ENCODE data around the gene TRMT61A.

TRMT61A gene

DNA sequence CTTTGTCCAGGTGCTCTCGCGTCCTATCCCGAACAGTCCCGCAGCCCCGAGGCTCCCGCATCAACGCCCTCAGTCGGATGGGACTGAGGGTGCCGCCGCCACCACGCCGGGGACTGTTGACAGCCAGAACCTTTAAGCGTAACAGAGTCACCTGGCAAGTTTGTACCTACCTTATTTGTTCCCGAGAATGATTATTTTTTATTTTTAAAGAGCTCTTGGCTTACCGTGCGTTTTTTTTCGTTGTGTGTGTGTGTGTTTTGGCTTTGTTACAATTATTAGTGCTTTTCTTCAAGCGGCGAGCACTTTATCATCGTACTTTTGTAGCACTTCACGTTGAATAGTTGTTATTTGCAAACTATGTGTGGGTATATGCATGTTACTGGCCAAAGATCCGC, 34.2 kb downstream of the TRMT61A start:
- no peak for DNase-seq (ENCODE audit: low read depth in 2 of 2)

DNA sequence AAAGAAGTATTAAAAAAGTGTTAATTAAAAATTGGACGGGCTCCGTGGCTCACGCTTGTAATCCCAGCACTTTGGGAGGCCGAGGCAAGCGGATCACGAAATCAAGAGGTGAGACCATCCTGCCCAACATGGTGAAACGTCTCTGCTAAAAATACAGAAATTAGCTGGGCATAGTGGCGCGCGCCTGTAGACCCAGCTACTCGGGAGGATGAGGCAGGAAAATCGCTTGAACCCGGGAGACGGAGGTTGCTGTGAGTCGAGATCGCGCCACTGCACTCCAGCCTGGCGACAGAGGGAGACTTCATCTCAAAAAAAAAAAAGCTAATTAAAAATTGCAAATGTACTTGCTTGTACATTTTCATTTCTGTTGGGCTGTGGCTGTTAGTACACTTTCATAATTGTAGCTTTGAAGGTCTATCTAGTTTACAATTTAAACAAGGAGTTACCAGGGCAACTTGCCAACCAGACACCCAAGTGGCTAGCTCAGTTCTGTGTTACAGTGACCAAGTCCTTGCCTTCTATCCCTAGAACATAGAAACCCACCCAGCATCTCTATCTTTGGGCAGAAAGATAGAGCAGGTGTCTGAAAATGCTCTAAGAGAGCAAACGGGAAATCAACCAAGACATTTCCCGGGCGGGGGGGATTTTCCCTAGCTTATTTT, 35.0 kb downstream of the TRMT61A start:
- no peak for DNase-seq (ENCODE audit: low read depth in 2 of 2)

DNA sequence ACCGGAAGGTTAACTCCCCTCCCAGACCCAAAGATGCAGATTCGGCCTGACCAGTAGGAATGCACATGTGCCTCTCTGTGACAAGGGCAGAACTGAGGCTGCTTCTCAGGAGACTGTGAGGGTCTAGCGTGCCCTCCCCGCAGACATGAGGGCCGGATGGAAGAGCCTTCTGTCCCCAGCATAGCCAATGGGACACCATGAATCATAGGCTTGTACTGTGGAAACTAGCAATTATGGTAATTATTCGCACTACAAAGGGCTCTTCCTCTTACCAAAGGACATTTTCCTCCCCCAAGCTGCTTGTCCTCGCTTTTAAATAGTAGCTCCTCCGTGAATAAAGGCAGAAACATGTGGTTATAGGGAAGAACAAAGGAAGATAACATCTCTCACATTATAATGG, 40.0 kb downstream of the TRMT61A start:
- DNase-seq (ENCODE audit: low read depth in 2 of 2), result no peak

DNA sequence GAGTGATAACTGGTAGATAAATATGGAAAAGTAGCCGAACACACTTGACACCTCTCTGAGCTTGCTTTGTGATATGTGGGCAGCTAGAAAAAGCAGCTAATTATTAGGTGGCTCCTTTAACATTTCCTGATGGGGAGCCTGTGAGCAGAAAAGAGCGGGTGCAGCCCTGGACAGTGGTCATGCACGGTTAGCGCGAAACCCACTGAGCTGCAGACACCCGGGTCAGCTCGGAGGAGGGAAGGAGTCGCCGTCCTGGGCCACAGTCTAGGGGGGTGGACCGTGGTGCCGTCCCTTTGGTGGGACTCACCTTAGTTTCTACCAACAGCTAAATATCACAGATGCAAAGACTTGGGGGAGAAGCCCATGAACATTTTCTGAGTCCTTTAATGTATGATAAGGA, 40.4 kb downstream of the TRMT61A start:
- DNase-seq (ENCODE audit: low read depth in 2 of 2), result no peak

DNA sequence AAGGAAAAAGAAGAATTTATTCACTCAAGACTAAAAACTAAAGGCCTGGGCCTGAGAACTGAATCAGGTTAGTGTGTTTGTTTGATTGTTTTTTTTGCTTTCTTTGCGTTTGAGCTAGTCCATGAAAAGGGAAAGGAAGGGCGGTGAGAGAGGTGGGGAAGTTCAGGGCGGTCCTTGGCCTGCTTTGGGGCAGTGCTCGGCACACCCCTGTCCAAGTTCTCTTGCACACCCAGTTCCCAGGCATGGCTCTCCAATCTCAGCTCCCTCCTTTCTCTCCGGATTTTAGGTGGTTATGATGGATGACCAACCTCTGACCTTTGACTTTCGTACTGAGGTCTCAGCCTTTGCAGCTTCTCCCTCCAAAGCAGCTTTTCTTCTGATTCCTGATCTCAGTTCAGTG, 45.1 kb downstream of the TRMT61A start:
- no peak for DNase-seq (ENCODE audit: low read depth in 2 of 2)

DNA sequence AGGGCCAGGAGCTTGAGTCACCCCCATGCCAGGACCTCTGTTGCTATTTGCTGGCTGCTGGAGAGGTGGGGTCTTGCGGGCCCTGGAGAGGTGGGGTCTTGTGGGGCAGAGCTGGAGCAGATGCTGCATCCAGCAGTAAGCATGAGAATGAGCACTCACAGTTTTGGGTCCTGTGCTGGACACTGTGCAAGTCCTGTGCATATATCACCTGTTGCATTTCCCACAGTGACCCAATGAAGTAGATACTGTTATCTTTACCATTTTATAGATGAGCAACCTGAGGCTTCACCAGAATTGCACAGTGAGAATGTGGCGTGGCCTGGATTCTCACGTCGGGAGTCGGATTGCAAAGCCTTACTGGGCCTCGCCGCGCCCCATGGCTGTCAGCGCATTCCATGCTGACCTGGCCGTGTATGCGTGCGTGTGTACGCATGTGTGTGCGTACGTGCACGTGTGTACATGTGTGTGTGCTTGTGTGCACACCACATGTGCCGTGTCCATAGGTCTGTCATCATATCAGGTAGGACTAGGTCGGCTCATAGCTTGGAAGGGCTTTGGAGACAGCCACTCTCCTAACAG, 45.8 kb downstream of the TRMT61A start:
- no peak for DNase-seq (ENCODE audit: low read depth in 2 of 2)

DNA sequence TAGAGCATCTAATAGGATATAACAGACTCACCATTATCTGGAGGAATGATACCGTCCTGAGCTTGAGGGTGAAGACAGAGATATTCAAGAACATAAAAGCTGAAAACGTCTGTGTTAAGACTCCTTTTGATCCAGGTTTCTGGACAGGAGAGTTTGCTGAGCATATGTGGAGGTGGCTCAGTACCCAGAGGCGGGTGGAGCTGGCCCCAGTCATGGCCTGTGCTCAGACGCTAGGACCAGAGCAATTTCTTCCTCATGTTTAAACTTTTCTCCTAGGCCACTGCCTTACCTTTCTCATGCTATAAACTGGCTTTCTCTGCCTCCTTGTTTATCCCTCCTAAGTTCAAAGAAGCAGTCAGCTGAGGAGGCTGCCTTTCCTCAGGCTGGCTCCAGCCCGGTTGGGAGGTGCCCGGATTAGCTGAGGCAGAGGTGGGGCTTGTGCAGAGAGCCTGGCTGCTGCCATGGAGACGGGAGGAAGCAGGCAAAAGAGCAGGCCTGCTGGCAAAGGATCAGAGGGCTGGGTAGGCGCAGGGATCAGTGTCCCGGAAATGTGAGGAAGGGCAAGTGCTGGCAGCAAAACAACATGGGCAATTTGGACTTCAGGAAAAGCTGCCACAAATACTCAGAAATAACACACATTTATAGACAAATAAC, 47.5 kb downstream of the TRMT61A start:
- DNase-seq (ENCODE audit: low read depth in 2 of 2), result no peak

DNA sequence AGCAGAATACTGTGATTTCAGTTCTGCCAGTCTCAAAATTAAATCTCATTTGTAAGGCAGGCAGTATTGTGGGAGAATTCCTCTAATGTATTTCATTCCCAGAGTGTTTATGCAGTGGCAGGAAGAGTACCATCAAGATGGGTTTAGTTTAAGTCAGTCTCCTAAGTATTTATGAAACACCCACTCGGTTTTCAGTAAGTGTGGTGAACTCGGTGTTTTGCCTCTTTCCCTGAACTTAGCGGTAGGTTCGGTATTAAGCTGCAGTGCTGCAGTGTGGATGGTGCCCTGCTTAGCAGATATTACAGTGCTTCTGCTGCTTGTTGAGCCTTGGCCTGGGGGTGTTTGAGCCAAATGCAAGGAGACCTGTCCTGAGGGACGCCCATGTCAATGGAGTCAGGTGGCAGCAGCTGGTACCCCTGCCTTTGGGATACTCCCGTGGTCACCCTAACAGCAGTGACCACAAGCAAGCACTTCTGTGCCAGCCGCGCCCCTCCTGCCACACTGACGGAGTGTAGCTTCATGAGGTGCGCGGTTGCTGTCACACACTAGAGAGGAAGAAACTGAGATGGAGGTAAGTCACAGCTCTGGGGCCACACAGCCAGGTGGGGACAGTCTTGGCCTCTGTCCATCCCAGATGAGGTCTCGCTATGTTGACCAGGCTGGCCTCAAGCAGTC, 49.5 kb downstream of the TRMT61A start:
- DNase-seq (ENCODE audit: low read depth in 2 of 2), result no peak

DNA sequence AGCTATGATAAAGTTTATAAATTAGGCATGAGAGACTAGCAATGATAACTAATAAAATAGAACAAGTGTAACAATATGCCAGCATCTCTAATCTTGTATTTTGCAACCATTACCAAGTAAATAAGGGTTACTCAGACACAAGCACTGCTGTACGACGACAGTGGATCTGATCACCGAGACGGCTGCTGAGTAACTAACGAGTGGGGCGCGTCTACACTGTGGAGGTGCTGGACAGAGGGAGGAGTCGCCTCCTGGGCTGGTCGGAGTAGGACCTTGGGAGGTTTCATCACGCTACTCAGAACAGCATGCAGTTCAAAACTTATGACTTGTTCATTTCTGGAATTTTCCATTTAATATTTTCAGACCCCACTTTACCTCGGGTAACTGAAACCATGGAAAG, 52.2 kb downstream of the TRMT61A start:
- no peak for DNase-seq (ENCODE audit: low read depth in 2 of 2)

DNA sequence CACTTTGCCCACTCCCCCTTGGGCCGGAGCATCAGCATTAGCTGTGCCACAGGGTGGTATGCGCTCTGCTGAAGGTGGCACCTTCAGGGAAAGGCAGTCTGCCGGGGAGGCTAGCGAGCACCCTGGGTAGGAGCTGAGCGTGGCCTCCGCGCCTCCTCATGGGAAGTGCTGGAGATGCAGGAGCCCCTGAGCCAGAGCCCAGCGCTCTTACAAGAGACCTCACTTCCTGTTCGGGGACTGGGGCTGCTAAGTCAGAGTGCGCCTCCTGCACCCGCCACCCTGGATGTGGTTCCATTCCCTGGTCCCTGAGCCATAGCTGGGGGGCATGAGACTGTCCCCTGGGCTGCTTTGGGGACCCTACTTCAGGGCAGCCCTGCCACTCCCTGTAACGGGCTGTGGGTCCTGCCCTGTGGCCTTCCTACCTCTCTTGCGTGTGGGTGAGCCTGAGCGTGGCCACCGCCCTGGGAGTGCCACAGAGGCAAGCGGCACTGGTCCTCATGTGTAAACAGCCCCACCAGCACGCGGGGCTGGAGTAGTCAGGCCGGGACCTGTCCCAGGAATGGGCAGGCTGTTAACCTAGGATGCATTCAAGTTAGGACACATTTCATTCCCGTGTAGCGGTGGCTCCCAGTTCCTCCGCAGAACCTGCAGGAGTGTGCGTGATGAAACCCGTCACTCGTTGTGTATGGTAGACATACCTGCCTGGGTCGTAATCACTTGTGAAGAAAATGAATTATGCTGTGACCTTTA, 53.1 kb downstream of the TRMT61A start:
- DNase-seq (ENCODE audit: low read depth in 2 of 2), result no peak

DNA sequence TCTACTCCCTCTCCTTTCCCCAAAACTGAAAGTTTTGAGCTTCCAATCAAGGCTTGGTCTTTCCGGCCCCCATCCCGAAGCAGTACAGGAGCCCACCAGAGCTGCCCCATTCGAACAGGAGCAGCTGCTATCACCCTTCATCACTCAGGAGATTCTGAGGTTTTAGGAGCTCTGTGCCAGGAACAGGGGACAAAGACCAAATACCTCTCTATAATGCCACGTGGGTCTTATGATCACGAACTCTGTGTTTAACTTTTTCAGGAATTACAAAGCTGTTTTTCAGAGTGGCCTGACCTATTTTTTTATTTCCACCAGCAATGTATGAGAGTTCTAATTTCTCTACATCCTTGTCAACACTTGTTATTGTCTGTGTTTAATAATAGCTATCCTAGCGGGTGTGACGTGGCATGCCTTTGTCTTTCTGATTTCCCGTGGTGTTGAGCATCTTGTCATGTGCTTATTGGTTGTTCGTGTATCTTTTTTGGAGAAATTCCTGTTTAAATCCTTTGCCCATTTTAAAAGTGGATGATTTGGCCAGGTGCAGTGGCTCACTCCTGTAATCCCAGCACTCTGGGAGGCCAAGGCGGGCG, 55.4 kb downstream of the TRMT61A start:
- no peak for DNase-seq (ENCODE audit: low read depth in 2 of 2)
